ENCODE data around the gene PIGM.
A peak's percentile ranks its signal among the peaks of the same experiment; 100 is the strongest.

PIGM gene

DNA sequence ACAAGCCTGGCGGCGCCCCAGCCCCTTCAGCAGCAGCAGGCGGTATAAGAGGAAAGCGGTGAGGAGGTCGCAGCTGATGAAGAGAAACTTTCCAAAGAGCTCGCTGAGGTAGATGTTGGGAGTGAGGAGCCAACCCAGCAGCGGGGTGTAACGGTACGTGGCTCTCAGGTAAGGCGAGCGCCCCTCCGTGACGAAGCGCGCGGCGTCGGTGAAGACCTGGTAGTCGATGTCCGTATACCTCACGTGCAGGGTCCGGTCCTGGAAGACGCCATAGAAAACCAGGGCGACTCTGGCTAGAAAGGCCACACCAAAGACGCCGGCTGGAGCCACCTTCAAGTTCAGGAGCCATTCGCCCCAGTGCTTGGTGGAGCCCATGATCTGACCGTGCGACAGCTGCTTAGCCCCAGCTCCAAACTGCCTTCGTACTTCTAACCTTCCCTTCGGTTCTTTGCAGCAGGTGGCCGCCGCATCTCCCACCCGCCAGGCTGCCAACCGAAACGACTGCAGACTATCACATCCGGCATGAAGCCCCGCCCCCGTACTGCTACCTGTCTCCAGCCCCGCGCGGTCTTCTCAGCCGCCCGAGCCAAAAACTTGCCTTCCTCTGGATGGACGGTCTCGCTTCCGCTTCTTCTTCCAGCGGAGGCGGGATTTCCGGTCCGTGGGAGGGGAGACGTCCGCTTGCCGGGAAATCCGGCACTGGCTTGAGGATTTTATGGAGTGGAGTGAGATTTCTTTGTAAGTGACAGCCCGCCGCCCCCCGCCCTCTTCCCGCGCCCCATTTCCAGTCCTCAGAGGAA lies at the start of gene PIGM:
PIGM (minus strand) TSS at position 626 of the 800 bp plus-strand sequence; CDS start at position 375, 251 bp downstream.
- peak; percentile 93 for DNase-seq

DNA sequence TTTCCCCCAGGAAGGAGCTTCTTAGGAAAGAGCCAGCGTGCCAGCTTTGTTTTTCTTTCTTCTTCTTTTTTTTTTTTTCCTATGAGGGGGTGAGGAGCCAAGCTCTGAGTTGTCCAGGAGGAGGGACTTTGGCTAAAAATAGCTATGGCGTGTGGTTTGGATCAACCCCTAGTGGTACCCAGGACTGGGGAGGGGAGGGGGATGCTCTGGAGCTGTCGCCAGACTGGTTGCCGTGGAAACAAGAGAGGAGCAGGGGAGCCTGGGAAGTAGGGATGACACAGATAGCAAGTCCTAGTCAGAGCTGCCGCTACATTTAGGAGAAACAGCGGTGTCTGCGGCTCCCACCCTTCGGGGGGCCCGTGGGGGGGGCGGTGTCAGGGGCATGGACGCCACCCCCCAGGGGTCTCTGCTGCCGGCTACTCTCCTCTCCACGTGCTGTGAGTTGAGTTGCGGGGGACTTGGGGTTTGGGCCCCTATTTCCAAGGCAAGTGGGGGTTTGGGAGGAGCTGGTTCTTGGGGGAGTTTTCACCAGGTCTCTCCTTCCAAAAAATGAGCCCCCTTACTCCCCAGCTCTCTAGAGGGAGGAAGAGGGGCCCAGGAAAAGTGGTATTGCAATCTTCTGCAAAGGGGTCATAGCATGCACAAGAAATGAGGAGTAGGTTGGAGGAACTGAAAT lies 49.6 kb upstream of the PIGM start, which contains the start of gene KCNJ9:
KCNJ9 (plus strand) TSS at position 278 of the 676 bp plus-strand sequence. CDS start 2,493 bp downstream, outside the sequence.
- no peak for DNase-seq

DNA sequence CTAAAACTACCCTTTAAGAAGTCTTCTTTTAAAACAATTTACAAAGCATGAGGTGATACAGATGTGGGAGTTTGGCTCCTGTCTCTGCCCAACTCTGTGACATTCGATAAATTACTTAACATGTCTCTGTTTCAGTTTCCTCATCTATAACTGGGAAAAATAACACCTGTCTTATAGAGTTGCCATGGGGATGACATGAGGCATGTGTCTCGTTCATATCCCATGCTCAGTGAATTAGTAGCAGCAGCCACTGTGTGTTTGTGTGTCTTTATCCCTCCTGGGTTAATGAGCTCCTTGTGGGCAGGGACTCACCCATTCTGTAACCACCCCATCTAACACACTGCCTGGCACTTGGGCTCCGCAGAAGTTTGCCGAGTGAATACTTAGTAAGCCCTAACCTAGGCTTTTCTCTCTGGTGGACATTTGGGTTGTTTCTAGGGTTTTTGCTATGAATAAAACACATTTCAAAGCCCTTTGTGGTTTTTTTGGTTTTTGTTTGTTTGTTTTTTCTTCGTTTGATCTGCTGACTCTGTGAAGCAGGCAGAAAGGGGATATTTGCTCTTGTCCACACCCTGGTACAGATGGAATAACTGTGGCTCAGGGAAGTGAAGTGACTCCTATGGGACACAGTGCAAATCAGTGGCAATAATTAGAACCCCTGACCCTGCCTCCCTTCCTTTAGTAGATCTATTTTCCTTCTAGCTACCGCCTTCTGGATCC lies 48.8 kb upstream of the PIGM start:
- DNase-seq: no peak

DNA sequence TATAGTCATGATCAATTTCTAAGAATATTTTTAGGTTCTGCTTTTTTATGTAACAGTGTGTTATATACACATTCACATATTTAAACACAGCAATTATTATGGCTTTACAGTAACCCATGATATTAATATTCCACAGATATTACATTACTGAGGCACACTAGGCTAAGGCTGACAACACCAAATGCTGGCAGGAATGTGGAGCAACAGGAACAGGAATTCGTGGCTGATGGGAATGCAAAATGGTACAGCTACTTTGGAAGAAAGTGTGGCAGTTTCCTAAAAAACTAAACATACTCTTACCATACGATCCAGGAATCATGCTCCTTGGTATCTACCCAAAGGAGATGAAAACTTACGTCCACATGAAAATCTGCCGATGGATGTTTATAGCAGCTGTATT lies 47.7 kb upstream of the PIGM start:
- no peak for DNase-seq

DNA sequence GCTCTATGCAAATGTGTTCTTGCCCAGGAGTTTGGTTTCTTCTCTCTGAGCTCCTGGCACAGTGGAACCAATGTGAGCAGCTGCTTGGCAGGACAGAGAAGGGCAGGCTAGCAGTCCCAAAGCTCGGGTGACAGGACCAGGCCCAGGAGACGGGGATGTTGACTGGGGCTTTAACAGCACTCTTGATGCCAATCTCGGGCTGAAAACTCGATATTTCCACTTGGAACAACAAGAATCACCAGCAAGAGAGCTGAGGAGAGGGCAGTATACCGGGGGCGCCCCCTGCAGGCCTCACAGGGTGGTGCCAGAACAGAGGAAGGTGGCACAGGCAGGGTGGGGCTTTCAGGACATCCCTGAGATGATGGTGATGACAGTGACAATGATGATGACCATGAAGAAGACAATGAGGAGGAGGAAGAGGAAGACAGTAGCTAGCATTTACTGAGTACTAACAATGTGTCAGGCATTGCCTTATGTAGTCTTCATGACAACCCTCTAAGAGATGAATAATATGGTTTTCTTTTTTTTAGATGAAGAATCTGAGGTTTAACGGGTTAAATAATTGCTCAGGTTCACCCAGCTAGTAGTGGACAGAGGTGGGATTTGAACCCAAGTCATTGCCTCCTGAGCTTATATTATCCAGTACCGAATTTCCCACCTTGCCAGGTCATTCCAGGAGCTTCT lies 46.9 kb upstream of the PIGM start:
- DNase-seq: peak; percentile 61

DNA sequence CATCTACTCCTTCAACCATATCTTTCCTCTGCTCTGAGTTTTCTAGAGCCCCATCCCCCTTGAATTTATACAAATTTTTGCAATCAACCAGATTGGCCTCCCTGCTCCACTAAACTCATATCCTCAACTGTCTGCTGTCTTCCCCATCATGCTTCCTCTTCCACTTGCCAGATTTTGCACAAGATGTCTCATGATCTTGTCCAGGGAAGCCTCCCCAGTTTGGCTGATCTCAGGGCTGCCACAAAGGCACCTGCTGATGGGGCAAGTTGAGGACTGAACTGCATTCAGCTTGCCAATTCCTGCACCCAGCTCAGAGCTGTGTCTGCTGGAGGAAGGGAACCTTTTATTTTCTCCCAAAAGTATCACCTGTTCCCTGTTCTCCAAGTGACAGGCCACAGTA lies 45.7 kb upstream of the PIGM start:
- DNase-seq: no peak

DNA sequence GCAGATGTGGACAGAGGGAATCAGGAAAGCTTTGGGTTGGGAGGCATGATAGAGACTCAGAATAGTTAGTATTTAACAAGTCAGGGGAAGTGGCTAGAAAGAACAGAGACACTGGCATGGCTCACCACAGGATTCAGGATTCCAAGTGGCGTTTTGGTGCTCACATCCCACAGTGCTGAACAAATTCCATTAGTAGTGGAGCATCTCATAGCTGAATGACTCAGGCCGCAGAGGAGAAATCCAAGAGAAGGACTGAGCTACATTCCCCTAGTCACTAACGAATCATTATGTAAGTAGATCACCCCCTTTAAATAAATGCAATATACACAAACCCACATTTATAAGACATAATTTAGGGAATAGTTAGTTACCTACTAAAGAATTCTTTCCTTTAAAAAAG lies 44.5 kb upstream of the PIGM start:
- DNase-seq: no peak

DNA sequence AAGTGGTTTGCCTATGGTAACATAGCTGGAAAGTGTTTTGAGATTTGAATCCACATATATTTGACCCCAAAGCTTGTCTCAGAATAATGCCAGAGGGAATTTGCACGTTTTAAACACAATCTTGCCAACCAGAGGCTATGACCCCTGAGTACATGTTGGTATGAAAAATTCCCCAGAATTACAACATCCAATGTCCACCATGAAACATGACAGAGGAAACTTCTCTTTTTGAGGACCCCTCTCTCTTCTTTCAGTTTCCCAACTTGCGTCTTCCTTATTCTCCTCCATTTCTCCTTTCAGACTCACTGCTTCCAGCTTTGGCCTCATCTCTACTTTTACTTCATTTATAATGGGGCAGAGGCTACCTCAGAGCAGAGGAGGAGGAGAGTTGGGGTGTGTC lies 44.0 kb upstream of the PIGM start:
- no peak for DNase-seq

DNA sequence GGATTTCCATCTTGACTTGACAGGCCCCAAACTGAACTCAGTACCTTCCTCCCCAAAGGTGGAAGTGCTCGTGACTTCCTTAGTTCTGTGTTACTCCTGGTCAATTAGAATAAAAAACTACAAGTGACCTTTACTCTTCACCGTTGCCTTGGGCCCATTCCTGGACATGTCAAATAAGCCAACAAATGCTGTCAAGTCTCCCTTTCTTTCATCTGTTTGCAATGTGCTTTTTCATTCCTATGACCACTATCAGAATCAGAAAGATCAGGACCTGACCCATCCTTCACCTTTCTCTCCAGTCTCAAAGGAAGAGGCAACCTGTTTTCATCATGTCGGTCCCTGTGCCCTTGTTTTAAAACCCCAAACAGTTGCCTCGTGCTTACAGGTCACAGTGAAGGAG lies 43.1 kb upstream of the PIGM start:
- no peak for DNase-seq

DNA sequence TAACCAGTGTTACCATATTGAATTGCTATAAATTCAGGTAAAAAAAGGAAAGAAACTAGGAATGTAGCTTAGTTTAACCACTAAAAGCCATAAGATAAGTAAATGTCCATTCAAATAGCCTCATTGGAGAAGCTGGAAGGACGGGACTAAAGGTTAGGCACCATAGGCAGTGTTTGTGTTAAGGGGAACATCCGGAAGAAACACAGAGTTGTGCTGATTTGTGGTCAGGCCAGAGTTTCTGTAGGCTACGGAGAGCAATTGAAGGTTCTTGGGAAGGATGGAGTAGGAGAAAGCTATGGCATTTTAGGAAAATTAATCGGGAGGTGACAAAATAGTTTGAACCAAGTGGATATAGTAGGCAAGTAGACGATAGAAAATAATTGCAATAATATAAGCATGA lies 39.5 kb upstream of the PIGM start:
- DNase-seq: no peak

DNA sequence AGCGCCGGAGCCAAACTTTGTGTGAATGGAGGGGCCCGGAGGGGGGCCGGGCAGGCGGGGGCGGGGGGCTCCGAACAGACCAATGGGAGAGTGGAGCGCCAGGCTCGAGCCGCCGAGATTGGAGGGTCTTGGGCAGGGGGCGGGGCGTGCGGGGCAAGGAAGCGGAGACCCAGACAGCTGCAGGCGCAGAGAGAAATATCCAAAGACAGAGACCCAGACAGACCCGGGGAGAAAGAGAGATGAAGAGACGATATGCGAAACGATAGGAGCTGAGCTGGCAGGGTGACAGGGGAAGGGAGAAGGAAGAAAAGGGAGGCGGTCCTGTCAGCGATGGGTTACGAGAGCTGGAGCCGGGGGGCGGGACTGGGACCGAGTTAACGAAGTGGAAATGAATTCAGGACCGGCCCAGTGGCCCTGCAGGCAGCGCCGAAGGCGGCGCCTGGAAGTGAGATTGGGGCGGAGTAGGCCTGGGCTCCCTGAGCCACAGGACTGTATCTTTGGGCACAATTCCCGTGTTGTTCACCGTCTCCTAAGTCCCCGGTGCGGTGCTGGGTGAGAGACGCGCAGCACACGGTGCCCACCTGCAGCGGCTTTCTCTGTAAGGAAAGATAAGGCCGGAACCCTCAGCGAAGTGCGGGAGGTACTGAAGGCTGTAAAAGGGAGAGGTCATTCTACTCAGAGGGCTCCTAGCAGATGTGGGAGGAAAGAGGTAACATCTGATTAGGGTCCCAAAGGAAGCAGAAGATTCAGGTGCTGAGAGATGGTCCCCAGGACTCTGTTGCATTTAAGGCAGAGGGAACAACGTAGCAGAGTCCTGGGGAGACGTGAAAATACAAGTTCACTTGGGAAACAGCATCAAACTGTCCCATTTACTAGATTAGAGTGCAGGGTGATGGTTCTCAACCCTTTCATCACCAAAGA lies 38.7 kb upstream of the PIGM start:
- peak; percentile 74 for DNase-seq

DNA sequence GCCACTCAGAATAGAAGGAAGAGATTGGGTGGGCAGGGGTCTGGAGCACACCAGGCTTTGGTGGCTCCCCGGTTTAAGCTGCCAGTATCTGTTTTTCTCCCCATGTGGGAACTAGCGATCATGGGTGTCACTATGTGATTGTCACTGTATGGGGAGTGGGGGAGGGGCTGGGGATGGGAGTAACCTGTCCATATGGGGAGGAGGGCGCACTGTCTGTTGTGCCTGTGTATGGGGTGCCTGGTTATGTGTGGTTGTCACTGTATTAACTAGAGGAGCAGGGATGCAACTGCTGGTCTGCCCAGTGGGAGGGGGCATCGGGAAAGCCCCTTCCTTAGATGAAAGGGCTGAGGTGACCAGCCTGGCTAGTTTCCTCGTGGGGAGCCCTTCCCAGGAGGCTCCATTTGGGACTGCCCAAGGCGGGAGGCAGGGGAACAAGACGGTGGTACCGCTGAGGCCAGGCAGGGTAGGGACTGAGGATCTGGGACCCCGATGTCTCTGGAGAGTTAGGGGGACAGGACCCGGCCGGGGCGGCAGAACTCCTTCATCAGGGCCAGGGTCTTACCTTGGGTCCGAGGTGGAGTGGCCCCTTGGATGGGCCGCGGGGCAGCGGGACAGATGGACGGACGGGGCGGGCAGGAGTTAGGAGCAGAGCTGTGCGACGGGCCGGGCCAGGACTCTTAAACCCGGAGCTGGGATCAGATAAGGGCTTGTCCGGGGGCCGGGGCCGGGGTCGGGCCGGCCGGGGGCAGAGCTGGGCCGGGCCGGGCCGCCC lies 37.9 kb upstream of the PIGM start, which contains the start of gene KCNJ10:
KCNJ10 (minus strand) TSS at position 701 of the 772 bp plus-strand sequence. CDS start 27,628 bp downstream, outside the sequence.
- DNase-seq: no peak

DNA sequence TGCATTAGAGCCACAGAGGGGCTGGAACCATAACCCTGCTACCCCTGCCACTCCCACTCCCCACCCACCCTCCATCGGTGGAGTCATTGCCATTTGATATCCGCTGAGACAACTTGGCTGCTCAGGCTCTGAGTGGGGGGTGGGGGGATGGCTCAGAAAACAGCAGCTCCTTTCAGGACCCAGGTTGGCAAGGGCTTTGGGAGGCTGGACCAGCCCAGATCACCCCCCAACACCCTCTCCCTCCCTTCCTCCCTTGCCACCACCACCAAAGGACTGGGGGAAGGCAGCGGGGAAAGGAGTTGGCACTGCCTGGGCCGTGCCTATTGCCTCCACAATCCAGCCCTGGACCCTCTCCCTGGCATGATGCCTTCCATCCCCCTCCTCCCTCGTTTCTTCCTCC lies 36.4 kb upstream of the PIGM start:
- DNase-seq: no peak

DNA sequence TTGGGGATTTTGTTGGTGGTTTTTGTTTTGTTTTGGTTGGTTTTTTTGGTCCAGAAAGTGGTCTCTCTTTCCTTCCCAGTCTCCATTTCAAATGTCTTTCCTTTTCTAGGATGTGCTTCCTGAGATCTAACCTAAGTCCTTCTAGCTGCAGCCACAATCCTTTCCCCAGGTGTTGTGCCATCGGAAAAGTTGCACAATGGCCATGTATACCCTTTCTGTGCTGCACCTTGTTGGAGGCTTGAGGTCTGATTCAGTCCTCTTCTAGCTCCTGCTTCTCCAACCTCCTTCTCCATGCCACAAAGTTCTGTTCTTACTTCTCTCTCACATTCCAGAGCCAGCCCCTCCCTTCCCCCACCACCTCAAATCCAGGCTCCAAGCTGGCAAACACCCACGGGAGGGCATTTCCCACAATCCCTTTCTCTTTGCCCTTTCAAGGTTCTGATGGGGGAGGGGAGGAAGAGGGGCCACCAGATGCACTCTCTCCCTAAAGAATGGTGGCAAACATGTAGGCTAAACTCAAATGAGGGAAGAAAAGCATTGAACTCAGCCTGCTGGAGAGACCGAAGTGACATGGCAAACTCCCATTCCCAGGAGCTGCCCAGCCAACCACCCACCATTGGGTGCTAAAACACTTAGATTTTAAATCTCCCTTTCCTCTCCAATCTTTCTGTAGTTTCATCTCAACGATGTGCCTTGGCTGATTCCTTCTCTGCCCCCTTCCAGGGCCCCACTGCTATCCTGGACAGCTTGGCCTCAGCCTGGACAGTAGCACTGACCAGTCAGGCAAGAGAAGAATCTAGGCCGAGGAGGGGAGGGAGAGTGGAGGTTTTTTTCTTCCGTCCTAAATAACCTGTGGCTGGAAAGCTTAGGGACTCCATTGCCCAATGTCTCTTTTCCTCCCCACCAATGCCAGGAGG lies 35.3 kb upstream of the PIGM start:
- DNase-seq: no peak

DNA sequence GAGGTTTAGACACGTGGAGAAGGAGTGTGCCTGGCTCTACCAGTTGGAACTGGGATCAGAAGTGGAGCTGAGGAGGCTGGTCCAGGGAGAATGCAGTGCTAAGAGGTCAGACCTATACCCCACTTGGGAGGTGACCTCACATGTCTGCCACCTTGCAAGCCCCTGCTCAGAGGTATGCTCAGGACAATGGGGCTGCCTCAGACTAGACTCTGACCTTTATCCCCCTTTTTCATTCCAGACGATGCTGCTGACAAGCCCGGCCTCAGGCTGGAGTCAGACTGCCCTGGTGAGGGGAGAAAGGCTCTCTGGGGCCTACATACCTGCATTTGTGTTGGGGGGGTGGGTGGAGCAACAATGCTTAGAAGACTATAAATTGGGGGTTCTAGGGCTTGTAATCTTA lies 33.0 kb upstream of the PIGM start:
- no peak for DNase-seq

DNA sequence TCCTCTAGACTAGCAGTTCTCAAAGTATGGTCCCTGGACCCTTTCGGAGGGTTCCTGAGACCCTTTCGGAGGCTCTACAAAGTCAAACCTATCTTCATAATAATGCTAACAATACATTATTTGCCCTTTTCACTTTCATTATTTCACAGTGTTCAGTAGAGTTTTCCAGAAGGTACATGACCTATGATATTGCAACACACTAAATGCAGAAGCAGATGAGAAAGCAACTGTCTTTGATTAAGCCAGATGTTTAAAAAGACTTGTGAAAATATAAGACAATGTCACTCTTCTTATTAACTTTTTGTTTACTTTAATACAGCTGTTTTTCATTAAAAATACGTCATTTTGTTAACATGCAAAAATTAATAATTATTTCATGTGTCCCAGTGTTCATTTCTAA lies 32.4 kb upstream of the PIGM start:
- DNase-seq: no peak

DNA sequence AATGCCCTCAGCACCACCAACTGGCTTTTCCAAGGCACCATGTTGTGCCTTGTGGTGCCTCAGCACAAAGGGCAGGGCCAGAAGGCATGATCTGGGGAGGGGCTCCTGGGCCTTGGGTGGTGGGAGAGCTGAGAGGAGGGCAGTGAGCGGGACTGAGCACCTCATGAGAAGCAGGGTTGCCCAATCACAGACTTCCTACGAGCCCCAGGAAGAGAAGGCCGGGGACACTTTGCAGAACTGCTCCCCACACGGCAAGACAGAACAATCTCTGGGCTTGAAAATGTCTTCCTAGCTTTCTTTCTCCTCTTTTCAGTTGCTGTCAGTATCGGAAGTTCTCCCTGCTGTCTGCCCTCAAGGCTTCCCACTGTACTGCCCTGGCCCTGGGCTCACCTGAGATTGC lies 31.4 kb upstream of the PIGM start:
- DNase-seq: no peak

DNA sequence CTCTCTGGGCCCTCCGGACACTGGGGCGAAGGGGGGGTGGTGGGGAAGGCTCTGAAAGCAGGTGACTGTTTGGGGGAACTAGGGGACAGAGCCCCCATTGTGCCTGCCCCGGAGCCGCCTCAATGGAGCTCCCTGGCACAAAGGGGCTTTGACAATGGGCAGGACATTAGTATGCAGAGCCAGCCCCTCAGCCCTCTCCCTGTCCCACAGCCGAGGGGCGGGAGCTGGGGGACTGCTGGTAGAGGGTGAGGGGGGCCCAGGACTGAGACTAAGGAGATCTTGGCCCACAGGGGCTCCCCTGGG lies 30.4 kb upstream of the PIGM start:
- DNase-seq: no peak

DNA sequence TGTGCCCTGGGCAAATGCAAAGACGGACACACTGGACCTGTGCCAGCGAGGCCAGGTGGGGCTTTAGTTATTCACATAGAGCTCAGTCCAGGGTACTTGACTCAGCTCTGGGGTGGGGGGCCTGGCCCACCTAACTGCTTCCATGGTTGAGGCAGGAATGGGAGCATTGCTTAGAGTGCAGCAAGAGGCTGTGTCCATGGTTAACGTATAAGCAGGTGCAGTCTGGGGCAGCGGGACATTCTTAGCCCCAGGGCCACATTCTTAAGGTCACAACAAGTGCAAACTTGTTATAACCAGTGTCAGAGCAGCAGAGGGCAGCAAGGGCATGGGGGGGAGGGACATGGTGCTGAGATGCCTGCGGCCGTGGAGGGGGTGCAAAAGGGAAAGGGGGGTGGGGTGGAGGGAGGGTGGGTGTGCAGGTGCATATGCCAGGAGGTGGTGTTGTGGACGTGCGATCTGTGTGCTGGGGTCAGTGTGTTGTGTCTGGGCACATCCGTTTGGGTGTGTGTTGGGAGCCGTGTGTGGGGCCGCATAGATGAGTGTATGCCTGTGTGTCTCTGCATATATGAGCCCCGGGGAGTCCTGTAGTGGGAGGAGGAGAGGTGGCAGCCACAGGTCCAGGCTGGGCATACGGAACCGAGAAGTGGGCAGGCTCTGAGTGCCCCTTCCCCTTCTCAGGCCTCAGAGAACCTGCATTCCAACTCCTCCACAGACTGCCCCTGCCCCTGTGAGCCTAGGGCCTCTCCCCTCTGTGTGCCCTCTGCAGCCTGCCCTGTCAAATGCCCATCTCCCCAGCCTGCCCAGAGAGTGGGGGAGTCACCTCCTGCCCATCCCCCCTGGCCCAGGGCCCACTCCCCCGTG lies 29.8 kb upstream of the PIGM start:
- DNase-seq: no peak
